Endometrial microvascular endothelial cells (primary cell): Measurements from ENCODE around the gene SLAMF9. TPM values are rescaled to one million over a fixed set of nuclear protein-coding genes. Genes with fewer than 3 reads are reported as not detected.
"Not testable (repeated sequence)": the region's sequence is repeated elsewhere in the genome, so short reads cannot be mapped to it uniquely, and the experiment has no call there.

Source experiments
- in situ Hi-C: cut with HindIII; loops from 2 replicates; pipeline ENCODE4 v1.10.0; 2017; ENCODE audit warnings: low sequenced_read_pairs, low pct_unique_long_range_greater_than_20kb; ENCODE audit errors: inconsistent ontology term
- total RNA-seq: library from RNA; depleted of rRNA; stranded (reverse); fragments of >200 nt; gene quantifications from one replicate; pipeline ENCODE4 v1.2.3, GENCODE V29; 2015; ENCODE audit errors: inconsistent ontology term

SLAMF9 gene
- total RNA-seq, 1 donor from 2014 or later = not detected

- in situ Hi-C loops = no loop called here
Measured at GRCh38 chr1:159913451-159914192, 40.4 kb downstream of the SLAMF9 start.

GRCh38 chr1:159911326-159912070 is 42.5 kb downstream of the SLAMF9 start:
- in situ Hi-C loops = no loop called here

GRCh38 chr1:159908031-159908940 is 45.8 kb downstream of the SLAMF9 start:
- in situ Hi-C loops = no loop called here

- in situ Hi-C loops = no loop called here
Measured at GRCh38 chr1:159906960-159907359, 47.1 kb downstream of the SLAMF9 start.

- in situ Hi-C loops = not testable (repeated sequence)
Measured at GRCh38 chr1:159904036-159904435, 50.0 kb downstream of the SLAMF9 start.

- in situ Hi-C loops = no loop called here
Measured at GRCh38 chr1:159902541-159902940, 51.5 kb downstream of the SLAMF9 start.

Other genes starting within 250 kb of the SLAMF9 start
- not detected for gene CRP, start 239.6 kb downstream of the SLAMF9 start, total RNA-seq
- 81.6 TPM for gene DUSP23, start 173.3 kb downstream of the SLAMF9 start, total RNA-seq
- not detected for gene FCRL6, start 151.9 kb downstream of the SLAMF9 start, total RNA-seq
- gene SLAMF8, start 127.4 kb downstream of the SLAMF9 start, total RNA-seq = not detected
- not detected for gene VSIG8, start 91.6 kb downstream of the SLAMF9 start, total RNA-seq
- gene CFAP45, start 54.1 kb downstream of the SLAMF9 start, total RNA-seq = 0.19 TPM
- 1,070 TPM for gene TAGLN2, start 28.7 kb downstream of the SLAMF9 start, total RNA-seq
- not detected for gene IGSF9, start 8.6 kb downstream of the SLAMF9 start, total RNA-seq
- gene PIGM, start 77.8 kb upstream of the SLAMF9 start, total RNA-seq = 3.8 TPM
- not detected for gene KCNJ10, start 115.9 kb upstream of the SLAMF9 start, total RNA-seq
- gene KCNJ9, start 127.3 kb upstream of the SLAMF9 start, total RNA-seq = not detected
- 6.0 TPM for gene IGSF8, start 144.4 kb upstream of the SLAMF9 start, total RNA-seq
- gene ATP1A2, start 161.5 kb upstream of the SLAMF9 start, total RNA-seq = not detected
- gene ATP1A4, start 197.4 kb upstream of the SLAMF9 start, total RNA-seq = not detected
- gene CASQ1, start 236.3 kb upstream of the SLAMF9 start, total RNA-seq = 0.09 TPM